Skeletal muscle tissue (tissue), 4 donors: ENCODE data around the gene GATAD1. TPM values are rescaled to one million over a fixed set of nuclear protein-coding genes. Genes with fewer than 3 reads are reported as not detected.
"Not testable (repeated sequence)": the region's sequence is repeated elsewhere in the genome, so short reads cannot be mapped to it uniquely, and the experiment has no call there.

Experiments
- H3K27ac ChIP-seq: one replicate; pipeline ENCODE4 v1.7.0; 2013; ENCODE audit warnings: mild to moderate bottlenecking, low read depth, low read length, inconsistent platforms
- H3K27me3 ChIP-seq, 3 donors: one replicate each; pipeline ENCODE4 v1.7.0; 2013; ENCODE audit warnings: low read length in 3 of 3; ENCODE audit not compliant: control insufficient read depth in 3 of 3, insufficient read depth in 3 of 3
- H3K36me3 ChIP-seq, 3 donors: one replicate each; pipeline ENCODE4 v1.7.0; 2013; ENCODE audit warnings: low read length in 3 of 3; ENCODE audit not compliant: control insufficient read depth in 3 of 3, insufficient read depth in 3 of 3
- H3K4me1 ChIP-seq, 3 donors: one replicate each; pipeline ENCODE4 v1.7.0; 2013; ENCODE audit warnings: low read length in 3 of 3, mild to moderate bottlenecking in 3 of 3; ENCODE audit not compliant: control insufficient read depth in 3 of 3, insufficient read depth in 3 of 3
- H3K4me3 ChIP-seq, 3 donors: one replicate each; pipeline ENCODE4 v1.7.0; 2013; ENCODE audit warnings: low read length in 3 of 3
- H3K9ac ChIP-seq, 3 donors: one replicate each; pipeline ENCODE4 v1.7.0; 2013; ENCODE audit warnings: low read length in 3 of 3, mild to moderate bottlenecking in 3 of 3, moderate library complexity in 2 of 3, low read depth in 1 of 3
- H3K9me3 ChIP-seq, 3 donors: one replicate each; pipeline ENCODE4 v1.7.0; 2013; ENCODE audit warnings: low read length in 3 of 3; ENCODE audit not compliant: control insufficient read depth in 3 of 3
- total RNA-seq: library from RNA; depleted of rRNA; stranded (reverse); fragments of >200 nt; gene quantifications from one replicate; pipeline ENCODE4 v1.2.3, GENCODE V29; 2014
- donor health status: Osteomylitis.

GATAD1 gene, protein sequence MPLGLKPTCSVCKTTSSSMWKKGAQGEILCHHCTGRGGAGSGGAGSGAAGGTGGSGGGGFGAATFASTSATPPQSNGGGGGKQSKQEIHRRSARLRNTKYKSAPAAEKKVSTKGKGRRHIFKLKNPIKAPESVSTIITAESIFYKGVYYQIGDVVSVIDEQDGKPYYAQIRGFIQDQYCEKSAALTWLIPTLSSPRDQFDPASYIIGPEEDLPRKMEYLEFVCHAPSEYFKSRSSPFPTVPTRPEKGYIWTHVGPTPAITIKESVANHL
- 30.3 TPM for total RNA-seq

DNA sequence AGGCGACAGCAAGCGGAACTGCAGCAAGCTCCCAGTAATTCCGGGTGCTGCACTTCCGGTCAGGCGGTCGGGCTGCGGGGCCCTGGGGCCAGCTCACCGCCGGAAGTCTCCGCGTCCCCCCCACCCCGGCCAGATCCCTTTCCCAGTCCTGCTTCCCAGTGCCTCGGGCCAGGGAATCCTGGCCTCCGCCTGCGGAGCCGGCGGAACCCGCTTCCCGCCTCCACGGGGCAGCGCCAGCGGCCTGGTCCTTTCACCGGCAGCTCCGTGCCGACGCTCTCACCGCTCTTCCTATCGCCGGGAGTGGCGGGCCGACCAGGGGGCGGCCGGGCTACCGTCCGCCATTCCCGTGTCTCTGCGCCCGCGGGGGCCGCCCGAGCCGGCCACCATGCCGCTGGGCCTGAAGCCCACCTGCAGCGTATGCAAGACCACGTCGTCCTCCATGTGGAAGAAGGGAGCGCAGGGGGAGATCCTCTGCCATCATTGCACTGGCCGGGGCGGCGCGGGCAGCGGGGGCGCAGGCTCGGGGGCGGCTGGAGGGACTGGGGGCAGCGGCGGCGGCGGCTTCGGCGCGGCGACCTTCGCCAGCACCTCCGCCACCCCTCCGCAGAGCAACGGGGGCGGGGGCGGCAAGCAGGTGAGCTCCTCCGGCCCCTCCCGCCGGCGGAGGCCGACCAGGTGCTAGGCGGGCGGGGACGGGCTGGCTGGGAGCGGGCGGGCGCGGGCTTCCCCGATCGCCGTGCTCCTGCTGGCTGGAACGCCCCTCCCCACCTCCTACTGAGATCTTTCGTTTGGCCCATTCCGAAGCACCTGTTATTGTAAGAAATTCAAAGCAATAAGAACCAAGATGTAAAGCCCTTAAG, at the start of gene GATAD1:
GATAD1 (plus strand) TSS at position 138 of the 860 bp plus-strand sequence; CDS start at position 386, 248 bp downstream.
- Histone ChIP-seq H3K9me3 (no peaks in the 10 kb centered on the region), H3K36me3 (peaks cover 11 to 29% (median 27%) of the 10 kb centered on the region in 3 donors), H3K27ac (peak within 1 kb of the TSS; percentile 87), H3K27me3 (no peaks in the 10 kb centered on the region), H3K4me3 (peak within 1 kb of the TSS; percentile 83 to 91 (median 89)), H3K4me1 (peaks cover 3 to 6% (median 6%) of the 10 kb centered on the region in 3 donors), H3K9ac (peak within 1 kb of the TSS; percentile 89 to 95 (median 91))

DNA sequence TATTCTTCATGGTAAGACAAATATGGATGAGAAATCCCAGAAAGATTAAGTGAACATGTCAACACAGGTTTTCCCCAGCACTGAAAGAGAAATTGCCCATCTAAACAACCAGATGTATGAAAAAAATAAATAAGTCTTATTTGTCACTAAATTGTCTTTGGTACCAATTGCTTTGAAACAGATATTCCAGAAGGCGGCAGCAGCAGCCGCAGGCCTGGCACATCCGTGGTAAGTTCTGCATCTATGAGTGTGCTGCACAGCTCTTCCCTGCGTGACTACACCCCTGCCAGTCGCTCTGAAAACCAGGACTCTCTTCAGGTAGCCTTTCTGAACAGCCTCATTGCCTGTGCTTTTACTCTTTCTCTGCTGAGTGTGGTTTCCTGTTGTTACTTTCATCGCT, 49.7 kb upstream of the GATAD1 start:
- Histone ChIP-seq H3K36me3 (peaks cover 16 to 24% (median 22%) of the 10 kb centered on the region in 3 donors), H3K27ac (no peak overlapping the region), H3K9ac (no peak overlapping the region), H3K27me3 (no peaks in the 10 kb centered on the region), H3K4me1 (peaks cover 0 to under 1% (median 0%) of the 10 kb centered on the region in 3 donors), H3K4me3 (no peak overlapping the region), H3K9me3 (no peaks in the 10 kb centered on the region)

DNA sequence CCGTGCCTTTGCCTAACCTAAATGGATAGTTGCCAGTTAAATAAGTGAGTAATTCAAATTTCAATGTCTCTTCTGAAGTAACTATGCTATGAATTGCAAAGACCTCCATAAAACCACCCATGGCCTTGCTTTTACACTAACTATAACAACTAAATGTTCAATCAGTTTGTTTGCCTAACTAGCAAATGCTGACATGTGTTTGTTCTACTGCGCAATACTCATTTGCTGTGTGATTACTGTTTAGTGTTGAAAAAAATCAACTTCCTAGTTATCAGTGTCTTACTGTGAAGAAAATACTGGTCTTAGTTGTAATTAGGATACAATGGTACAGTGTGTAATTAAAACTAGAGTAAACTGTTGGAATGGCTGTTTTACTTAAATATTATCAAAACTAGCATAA, 47.3 kb upstream of the GATAD1 start:
- H3K27ac ChIP-seq, result no peak overlapping the region
- no peaks in the 10 kb centered on the region for H3K27me3 ChIP-seq
- H3K36me3 ChIP-seq, result peaks cover 16 to 24% (median 22%) of the 10 kb centered on the region in 3 donors
- no peak overlapping the region for H3K9ac ChIP-seq
- no peak overlapping the region for H3K4me3 ChIP-seq
- peaks cover 2 to 13% (median 4%) of the 10 kb centered on the region in 3 donors for H3K4me1 ChIP-seq
- H3K9me3 ChIP-seq, result no peaks in the 10 kb centered on the region

DNA sequence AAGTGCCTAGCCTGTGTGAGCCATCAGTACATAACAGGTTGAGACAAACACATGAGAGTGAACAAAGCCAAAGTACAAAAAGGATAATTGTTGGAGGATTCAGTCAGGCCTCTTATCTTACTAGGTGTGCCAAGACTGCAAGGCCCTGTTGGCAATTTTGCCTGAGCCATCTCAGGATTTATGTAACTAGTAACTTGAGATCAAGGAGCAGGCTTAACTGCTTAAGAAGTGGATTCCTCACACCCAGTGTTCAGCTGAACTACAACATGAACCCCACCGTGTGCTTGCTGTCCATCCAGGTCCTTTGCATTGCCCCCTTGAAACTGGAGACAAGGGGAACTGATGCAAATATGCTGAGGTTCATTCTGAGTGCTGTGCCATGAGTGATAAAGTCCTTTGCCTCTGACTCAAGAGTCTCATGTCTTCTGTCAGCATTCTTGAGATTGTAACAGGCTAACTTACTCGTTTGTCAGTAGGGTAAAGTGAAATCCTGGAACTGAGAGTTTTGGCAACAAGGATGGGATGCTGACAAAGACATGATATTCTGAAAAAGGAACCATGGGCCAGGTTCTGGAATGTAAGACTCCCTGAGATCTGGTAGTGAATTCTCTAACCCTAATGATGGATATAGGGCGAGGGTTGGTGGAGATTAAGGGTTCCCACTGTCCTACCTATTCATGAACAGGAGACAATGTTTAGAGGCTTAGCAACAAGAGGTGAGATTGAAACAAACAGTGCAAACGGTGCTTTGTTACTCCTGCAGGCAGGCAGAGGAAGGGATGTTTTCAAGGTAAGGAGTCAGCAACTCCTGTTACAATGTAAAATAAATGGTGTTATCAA, 44.1 kb upstream of the GATAD1 start:
- peaks cover 2 to 13% (median 4%) of the 10 kb centered on the region in 3 donors for H3K4me1 ChIP-seq
- H3K9ac ChIP-seq, result no peak overlapping the region

DNA sequence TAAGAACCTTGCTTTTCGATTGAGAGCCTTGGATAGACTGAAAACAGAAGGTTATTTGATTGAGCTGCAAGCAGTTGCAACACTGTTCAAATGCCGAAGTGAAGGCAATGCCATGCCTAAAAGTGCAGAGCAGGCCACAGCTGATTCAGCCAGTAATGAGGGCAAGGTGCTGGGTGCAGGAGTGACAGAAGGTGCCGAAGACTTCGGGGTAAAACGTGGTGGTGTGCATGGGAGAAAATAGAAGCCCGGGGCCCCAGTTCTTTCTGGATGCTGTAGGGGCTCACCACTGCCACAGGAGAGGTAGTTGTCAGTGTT, 43.6 kb upstream of the GATAD1 start:
- H3K9me3 ChIP-seq, result no peaks in the 10 kb centered on the region
- H3K27ac ChIP-seq, result no peak overlapping the region
- H3K36me3 ChIP-seq, result peaks cover 6 to 7% (median 6%) of the 10 kb centered on the region in 3 donors
- H3K9ac ChIP-seq, result no peak overlapping the region
- H3K27me3 ChIP-seq, result no peaks in the 10 kb centered on the region
- no peak overlapping the region for H3K4me3 ChIP-seq
- peaks cover 2 to 13% (median 4%) of the 10 kb centered on the region in 3 donors for H3K4me1 ChIP-seq

More for the DNA sequence above, 44.1 kb upstream of the GATAD1 start:
- Histone ChIP-seq H3K27ac (peak overlapping the region; percentile 29), H3K9me3 (no peaks in the 10 kb centered on the region), H3K27me3 (no peaks in the 10 kb centered on the region), H3K4me3 (no peak overlapping the region), H3K36me3 (peaks cover 12% of the 10 kb centered on the region in 3 donors)

DNA sequence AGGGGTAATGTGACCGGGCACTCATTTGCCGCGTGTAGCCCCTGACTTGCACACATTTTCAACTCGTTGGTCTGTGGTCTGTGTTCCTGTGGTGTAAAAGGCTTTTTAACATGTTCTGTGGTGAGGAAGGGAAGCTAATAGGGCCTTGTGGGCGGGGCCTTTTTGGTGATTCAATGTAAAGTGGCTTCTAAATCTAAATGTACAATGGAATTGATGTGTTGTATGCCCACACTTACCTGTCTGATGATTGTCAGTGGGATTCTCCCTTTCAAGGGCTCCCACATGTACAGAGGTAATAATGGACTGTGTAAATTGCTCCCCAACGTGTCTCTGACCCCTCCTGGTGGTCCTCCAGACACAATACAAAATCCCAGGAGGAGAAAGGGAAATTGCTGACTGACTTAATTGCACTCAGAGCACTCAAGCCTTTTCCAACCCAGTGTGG, 43.1 kb upstream of the GATAD1 start:
- no peak overlapping the region for H3K4me3 ChIP-seq
- H3K27me3 ChIP-seq, result no peaks in the 10 kb centered on the region
- peaks cover 2 to 13% (median 4%) of the 10 kb centered on the region in 3 donors for H3K4me1 ChIP-seq
- H3K9ac ChIP-seq, result no peak overlapping the region
- no peak overlapping the region for H3K27ac ChIP-seq
- H3K9me3 ChIP-seq, result no peaks in the 10 kb centered on the region
- H3K36me3 ChIP-seq, result peaks cover 3 to 4% (median 4%) of the 10 kb centered on the region in 3 donors

DNA sequence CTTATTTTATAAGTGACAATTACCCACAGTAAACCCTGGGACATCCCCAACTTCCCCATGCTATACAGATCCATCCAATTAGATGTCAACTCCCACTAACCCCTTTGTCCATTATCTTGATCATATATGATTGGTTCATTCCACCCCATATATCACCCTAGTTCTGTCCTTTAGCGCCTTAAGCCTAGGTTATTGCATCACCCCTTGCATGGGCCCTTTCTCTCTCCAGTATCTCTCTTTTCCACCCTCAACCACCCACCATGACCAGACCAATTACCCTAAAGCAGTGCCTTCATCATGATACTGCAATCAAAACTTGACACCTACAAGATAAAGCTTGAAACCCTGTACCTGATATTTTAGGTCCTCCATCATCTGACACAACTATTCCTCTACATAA, 37.9 kb upstream of the GATAD1 start:
- Histone ChIP-seq H3K27ac (no peak overlapping the region), H3K36me3 (no peaks in the 10 kb centered on the region)

DNA sequence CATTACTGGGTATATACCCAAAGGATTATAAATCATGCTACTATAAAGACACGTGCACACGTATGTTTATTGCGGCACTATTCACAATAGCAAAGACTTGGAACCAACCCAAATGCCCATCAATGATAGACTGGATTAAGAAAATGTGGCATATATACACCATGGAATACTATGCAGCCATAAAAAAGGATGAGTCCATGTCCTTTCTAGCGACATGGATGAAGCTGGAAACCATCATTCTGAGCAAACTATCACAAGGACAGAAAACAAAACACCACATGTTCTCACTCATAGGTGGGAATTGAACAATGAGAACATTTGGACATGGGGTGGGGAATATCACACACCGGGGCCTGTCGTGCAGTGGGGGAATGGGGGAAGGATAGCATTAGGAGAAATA, 37.1 kb upstream of the GATAD1 start:
- H3K27ac ChIP-seq, H3K9ac ChIP-seq, H3K4me1 ChIP-seq, H3K36me3 ChIP-seq, H3K4me3 ChIP-seq, H3K27me3 ChIP-seq, H3K9me3 ChIP-seq: not testable (repeated sequence)

More for the DNA sequence above, 37.9 kb upstream of the GATAD1 start:
- Histone ChIP-seq H3K9me3 (no peaks in the 10 kb centered on the region), H3K4me3 (no peak overlapping the region), H3K27me3 (peaks cover 0 to 7% (median 4%) of the 10 kb centered on the region in 3 donors), H3K9ac (no peak overlapping the region), H3K4me1 (no peaks in the 10 kb centered on the region)

DNA sequence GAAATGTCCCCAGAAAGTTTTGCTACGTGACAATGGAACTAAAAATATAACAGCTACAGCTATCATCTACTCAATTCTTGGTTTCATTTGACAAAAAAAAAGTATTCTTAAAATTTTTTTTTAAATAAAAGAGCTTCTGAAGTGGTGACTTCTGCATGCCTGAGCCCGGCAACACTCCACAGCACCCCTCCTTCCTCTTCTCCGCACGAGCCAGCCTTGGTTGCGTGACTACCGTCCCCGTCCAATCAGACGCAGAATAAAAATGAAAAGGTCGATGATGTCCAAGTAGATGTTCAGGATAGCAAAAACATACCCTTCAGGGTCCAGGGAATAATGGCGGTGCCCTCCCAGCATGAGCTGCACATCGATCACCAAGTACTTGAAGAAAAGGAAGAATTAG, 34.5 kb upstream of the GATAD1 start:
- H3K27ac ChIP-seq, result no peak overlapping the region
- H3K9me3 ChIP-seq, result no peaks in the 10 kb centered on the region
- H3K4me1 ChIP-seq, result no peaks in the 10 kb centered on the region
- no peaks in the 10 kb centered on the region for H3K36me3 ChIP-seq
- peaks cover 0 to 7% (median 4%) of the 10 kb centered on the region in 3 donors for H3K27me3 ChIP-seq
- H3K9ac ChIP-seq, result no peak overlapping the region
- H3K4me3 ChIP-seq, result no peak overlapping the region
